GM12865 (cell line): ENCODE data around the gene MTHFD2L.

ENCODE experiments used
- DNase-seq: peaks from one replicate; pipeline ENCODE4 v3.0.0; 2010; ENCODE audit warnings: low read depth
- H3K4me3 ChIP-seq: 2 replicates; pipeline ENCODE4 v1.5.1; 2011; ENCODE audit warnings: mild to moderate bottlenecking, low read depth, low read length, control low read depth
- CTCF ChIP-seq: IDR thresholded peaks from 2 replicates; pipeline ENCODE4 v1.5.1; 2011; ENCODE audit warnings: low read length, control low read depth, low read depth, inconsistent platforms; ENCODE audit not compliant: insufficient read depth; ENCODE audit errors: missing control alignments

The MTHFD2L gene

DNA sequence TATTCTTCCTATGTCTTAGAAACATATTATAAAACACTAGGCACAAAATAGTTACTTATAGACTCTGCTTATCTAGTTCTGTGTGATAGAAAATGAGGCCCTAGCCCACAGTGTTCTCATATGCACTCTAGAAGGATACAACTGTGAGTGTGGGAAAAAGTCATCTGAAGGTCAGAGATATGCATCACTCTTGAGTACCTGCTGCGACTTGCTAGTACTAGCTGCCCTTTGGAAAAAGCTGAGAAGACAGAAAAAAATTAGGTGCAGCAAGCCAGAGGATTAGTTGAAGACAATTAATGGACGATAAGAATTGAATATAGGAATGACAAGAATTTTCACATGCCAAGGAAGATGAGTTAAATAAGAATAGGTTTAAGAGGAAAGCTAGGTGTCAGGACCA lies 61.3 kb downstream of the MTHFD2L start:
- no peak overlapping the region for H3K4me3 ChIP-seq
- no peak for TF ChIP-seq CTCF
- DNase-seq = no peak

GRCh38 chr4:74223098-74223497 lies 65.2 kb downstream of the MTHFD2L start:
- H3K4me3 ChIP-seq = no peak overlapping the region
- no peak for TF ChIP-seq CTCF
- no peak for DNase-seq

- no peak for DNase-seq
- TF ChIP-seq CTCF = no peak
- no peak overlapping the region for H3K4me3 ChIP-seq
These were observed 65.9 kb downstream of the MTHFD2L start for GRCh38 chr4:74223801-74224200.

DNA sequence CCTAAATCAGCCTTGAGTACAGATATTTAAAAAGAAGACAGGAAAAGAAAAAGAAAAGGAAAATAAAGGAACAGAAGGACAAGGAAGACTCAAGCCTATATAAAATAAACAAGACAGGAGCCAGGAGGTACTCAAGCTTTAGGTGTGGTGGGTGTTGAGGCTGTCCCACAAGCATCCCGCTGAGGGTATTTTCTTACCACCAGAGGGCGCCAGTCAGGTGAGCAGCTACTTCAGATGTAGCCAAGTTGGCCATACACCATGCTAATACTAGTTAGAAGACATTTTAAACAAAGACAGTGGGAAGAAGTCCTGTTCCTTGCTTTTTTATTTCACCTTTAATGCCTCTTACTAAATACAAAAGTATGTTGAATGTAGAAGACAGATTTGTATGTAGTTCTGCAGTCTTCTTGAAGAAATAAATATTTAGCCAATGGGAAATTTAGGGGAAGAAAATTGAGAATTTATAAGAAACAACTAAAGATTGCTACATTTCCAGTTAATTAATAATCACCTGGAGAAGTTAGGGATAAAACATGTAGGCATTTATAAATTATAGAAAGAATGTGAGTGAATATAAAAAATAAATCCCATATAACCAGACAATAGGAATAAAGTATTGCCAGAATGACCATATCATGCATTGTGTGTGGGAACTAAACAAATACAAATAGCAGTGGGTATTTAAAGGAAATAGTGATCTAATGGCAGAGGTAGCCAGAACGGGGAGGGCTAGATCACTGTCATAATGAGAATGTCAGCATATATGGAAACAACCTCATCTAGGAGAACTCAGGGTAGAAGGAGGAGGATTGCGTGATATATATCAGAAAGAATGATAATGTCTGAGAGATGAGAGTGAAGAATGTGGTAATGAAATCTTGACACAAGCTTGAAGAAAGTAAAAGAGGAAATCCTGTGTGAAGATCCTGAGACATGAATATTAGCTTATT lies 71.0 kb downstream of the MTHFD2L start:
- no peak overlapping the region for H3K4me3 ChIP-seq
- peak; percentile 88 for DNase-seq
- peak; percentile 85 for TF ChIP-seq CTCF

DNA sequence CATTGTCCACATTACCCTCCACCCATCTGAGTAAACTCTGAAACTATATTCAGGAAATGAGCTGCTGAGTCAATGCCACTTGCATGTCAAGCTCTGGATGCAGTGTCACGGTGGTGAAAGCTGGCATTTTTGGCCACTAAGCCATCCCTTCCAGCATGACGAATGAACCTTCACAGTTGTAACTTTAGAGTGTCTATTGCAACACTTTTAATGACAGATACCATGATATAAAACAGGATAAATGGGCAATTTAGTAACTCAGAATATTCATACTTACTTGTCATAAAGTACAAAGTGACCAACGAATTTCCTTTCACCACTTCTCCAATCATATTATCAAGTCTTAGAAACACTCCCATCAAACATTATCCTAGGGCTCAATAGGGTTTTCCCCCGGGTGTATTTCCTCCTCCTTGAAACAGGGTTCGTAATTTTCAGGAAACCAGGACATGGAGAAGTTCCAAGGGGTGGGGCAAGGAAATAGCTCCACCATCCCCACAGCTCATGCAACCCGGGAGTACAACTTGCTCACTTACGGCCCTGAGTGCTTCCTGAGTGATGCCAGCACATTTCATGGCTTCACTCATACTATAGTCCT lies 73.1 kb downstream of the MTHFD2L start:
- DNase-seq = peak; percentile 58
- H3K4me3 ChIP-seq = no peak overlapping the region
- TF ChIP-seq CTCF = no peak

GRCh38 chr4:74235135-74235534 lies 77.2 kb downstream of the MTHFD2L start:
- no peak overlapping the region for H3K4me3 ChIP-seq
- DNase-seq = no peak
- TF ChIP-seq CTCF = no peak
